CD4-positive, alpha-beta T cell treated with Interleukin-21 for 1 hour (primary cell): ENCODE data around the gene TSEN54.

Experiments used
- DNase-seq: peaks from one replicate; pipeline ENCODE4 v3.0.0-alpha.2; 2020

TSEN54 gene

GRCh38 chr17:75521951-75522727 lies 5.8 kb downstream of the TSEN54 start:
- no peak for DNase-seq

- no peak for DNase-seq
Measured at GRCh38 chr17:75523647-75524046, 7.3 kb downstream of the TSEN54 start.

GRCh38 chr17:75524269-75524969 lies 8.1 kb downstream of the TSEN54 start:
- no peak for DNase-seq

- DNase-seq = peak; percentile 90
Measured at GRCh38 chr17:75524970-75525805, 8.9 kb downstream of the TSEN54 start, which contains the start of gene LLGL2. Gene LLGL2, plus strand, starts transcription at chr17:75525697. Its CDS starts 17,730 bp downstream, at chr17:75543427.

GRCh38 chr17:75525806-75526554 lies 9.7 kb downstream of the TSEN54 start:
- no peak for DNase-seq

- no peak for DNase-seq
Measured at GRCh38 chr17:75526555-75527270, 10.4 kb downstream of the TSEN54 start.

- no peak for DNase-seq
Measured at GRCh38 chr17:75530837-75531720, 14.8 kb downstream of the TSEN54 start.

- DNase-seq = no peak
Measured at GRCh38 chr17:75531721-75532072, 15.4 kb downstream of the TSEN54 start.

- peak; percentile 73 for DNase-seq
Measured at GRCh38 chr17:75535119-75535537, 18.8 kb downstream of the TSEN54 start.

- DNase-seq = no peak
Measured at GRCh38 chr17:75535871-75536270, 19.5 kb downstream of the TSEN54 start.

- no peak for DNase-seq
Measured at GRCh38 chr17:75536366-75536765, 20.0 kb downstream of the TSEN54 start.

GRCh38 chr17:75539967-75540729 lies 23.8 kb downstream of the TSEN54 start:
- no peak for DNase-seq

- DNase-seq = no peak
Measured at GRCh38 chr17:75540923-75541503, 24.7 kb downstream of the TSEN54 start.

GRCh38 chr17:75542229-75542628 lies 25.9 kb downstream of the TSEN54 start:
- no peak for DNase-seq

- no peak for DNase-seq
Measured at GRCh38 chr17:75542728-75543336, 26.5 kb downstream of the TSEN54 start.

GRCh38 chr17:75544250-75544649 lies 27.9 kb downstream of the TSEN54 start:
- no peak for DNase-seq

GRCh38 chr17:75546181-75546580 lies 29.9 kb downstream of the TSEN54 start:
- DNase-seq = no peak

GRCh38 chr17:75547091-75547490 lies 30.8 kb downstream of the TSEN54 start:
- no peak for DNase-seq

- DNase-seq = no peak
Measured at GRCh38 chr17:75548813-75549212, 32.5 kb downstream of the TSEN54 start.
